ENCODE results near the gene SNX13.

- no peak for TF ChIP-seq CTCF (conservative IDR thresholded peaks at IDR 0.05; ENCODE audit: low read depth, low read length)
- TF ChIP-seq RFX5 (IDR thresholded peaks at IDR 0.05; ENCODE audit: low read depth, low read length): no peak
- no peak for TF ChIP-seq MXI1 (IDR thresholded peaks at IDR 0.05; ENCODE audit: borderline replicate concordance, low read depth, low read length)
- TF ChIP-seq POLR2A (IDR thresholded peaks at IDR 0.05; ENCODE audit: low read depth, low read length): no peak
- no peak for TF ChIP-seq MAZ (IDR thresholded peaks at IDR 0.05; ENCODE audit: borderline replicate concordance, low read depth, low read length)
- TF ChIP-seq RAD21 (IDR thresholded peaks at IDR 0.05; ENCODE audit: low read length): no peak
- TF ChIP-seq MAFK (IDR thresholded peaks at IDR 0.05; ENCODE audit: low read depth, low read length): no peak
- TF ChIP-seq NFE2L2 (IDR thresholded peaks at IDR 0.05; ENCODE audit: low read depth, low read length): no peak
- no peak for TF ChIP-seq CEBPB (IDR thresholded peaks at IDR 0.05; ENCODE audit: low read depth, low read length)
- TF ChIP-seq USF2 (IDR thresholded peaks at IDR 0.05; ENCODE audit: low read depth, low read length): no peak
- TF ChIP-seq FOS (IDR thresholded peaks at IDR 0.05; ENCODE audit: low read depth, low read length): no peak
- no peak for TF ChIP-seq RCOR1 (IDR thresholded peaks at IDR 0.05; ENCODE audit: insufficient replicate concordance, low read length)
- no peak for TF ChIP-seq ELK1 (IDR thresholded peaks at IDR 0.05; ENCODE audit: borderline replicate concordance, low read depth, low read length)
- TF ChIP-seq SMC3 (IDR thresholded peaks at IDR 0.05; ENCODE audit: low read depth, low read length): no peak
Measured at GRCh38 chr7:17902599-17902998, 37.7 kb downstream of the SNX13 start.
